Activated T-cell treated with anti-CD3 and anti-CD28 coated beads, Interleukin-2, amount 50 U/mL, for 4 hours (primary cell): ENCODE results near the gene ZNF701. TPM values are rescaled to one million over a fixed set of nuclear protein-coding genes. Genes with fewer than 3 reads are reported as not detected.
"Not testable (repeated sequence)": the region's sequence is repeated elsewhere in the genome, so short reads cannot be mapped to it uniquely, and the experiment has no call there.

ENCODE experiments used
- ATAC-seq, 2 donors: fragments of 200-7000 bp; cut with Tn5 transposase; one replicate each; pipeline ENCODE4 v1.10.0; 2021
- DNase-seq: peaks from one replicate; pipeline ENCODE4 v3.0.0-alpha.2; 2020
- H3K27me3 Mint-ChIP-seq: one replicate; pipeline ENCODE4 v1.8.0; 2021; ENCODE audit warnings: low read depth, mixed read lengths
- H3K36me3 Mint-ChIP-seq: one replicate; pipeline ENCODE4 v1.8.0; 2022; ENCODE audit warnings: mixed read lengths; ENCODE audit not compliant: insufficient read depth
- H3K4me1 Mint-ChIP-seq: one replicate; pipeline ENCODE4 v1.8.0; 2021; ENCODE audit warnings: low read depth, mixed read lengths
- H3K4me3 Mint-ChIP-seq: one replicate; pipeline ENCODE4 v1.8.0; 2021; ENCODE audit warnings: mild to moderate bottlenecking, moderate library complexity, mixed read lengths
- H3K9me3 Mint-ChIP-seq: one replicate; pipeline ENCODE4 v1.8.0; 2021; ENCODE audit warnings: mixed read lengths
- total RNA-seq, 3 donors: library from RNA; stranded (reverse); gene quantifications; one replicate each; pipeline ENCODE4 v1.2.1, GENCODE V29; 2021

Gene ZNF701
- total RNA-seq, result 10 to 100 TPM in 1 of 3 donors, 1 to 10 TPM in 2; 7.6 to 10.2 (median 8.3) TPM

DNA sequence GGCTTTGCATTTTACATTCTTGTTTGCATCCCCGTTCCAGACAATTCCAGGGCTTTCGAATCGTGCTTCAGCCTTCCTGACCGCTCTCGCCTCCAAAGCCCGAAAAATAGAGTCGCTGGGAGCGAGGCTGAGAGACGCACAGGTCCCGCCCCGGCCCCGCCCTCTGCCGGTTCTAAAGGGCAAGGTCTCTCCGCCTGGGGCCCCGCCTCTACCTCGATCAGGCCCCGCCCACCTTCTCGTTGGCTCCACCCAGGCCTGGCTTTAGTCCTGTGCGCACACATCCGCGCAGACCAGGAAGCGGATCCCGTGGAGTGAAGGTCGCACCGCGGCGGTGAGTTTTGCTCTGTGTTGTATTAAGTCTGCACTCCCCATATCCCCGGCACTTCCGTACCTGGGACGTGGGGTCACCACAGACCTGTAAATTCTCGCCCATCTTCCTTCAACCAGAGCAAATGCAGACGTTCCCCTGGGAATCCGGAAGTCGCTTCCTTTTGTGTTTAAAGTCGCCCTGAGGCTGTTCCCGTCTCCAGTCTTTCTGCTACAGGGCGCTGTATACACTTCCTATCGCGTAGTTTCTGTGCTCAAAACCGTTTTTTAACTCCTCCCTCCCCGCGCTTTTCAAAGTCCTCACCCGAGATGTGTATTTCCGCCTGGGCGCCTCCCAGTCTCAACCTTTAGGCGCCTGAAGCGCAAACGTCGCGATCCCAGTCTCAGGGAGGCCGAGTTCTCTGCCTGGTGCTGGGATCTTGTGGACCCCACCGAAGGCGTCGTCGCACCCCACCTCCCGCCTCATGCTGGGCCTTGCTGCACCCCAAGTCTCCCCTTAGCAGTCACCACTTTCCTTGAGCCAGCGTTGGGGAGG lies at the start of gene ZNF701:
Gene ZNF701, plus strand, starts transcription at position 288 of the 862 bp plus-strand sequence. CDS start 3,861 bp downstream, outside the sequence.
- Mint-ChIP-seq H3K4me3 (peak within 1 kb of the TSS; percentile 94), H3K4me1 (peaks cover 31% of the 10 kb centered on the region), H3K9me3 (peaks cover 25% of the 10 kb centered on the region), H3K36me3 (peaks cover 44% of the 10 kb centered on the region), H3K27me3 (no peaks in the 10 kb centered on the region)
- DNase-seq (peak; percentile 96), ATAC-seq (peak; percentile 100)

GRCh38 chr19:52522551-52522950 lies 47.5 kb upstream of the ZNF701 start:
- H3K27me3 Mint-ChIP-seq, result no peaks in the 10 kb centered on the region
- no peaks in the 10 kb centered on the region for H3K36me3 Mint-ChIP-seq
- H3K9me3 Mint-ChIP-seq, result peaks cover 13% of the 10 kb centered on the region
- H3K4me1 Mint-ChIP-seq, result peaks cover 3% of the 10 kb centered on the region
- no peak overlapping the region for H3K4me3 Mint-ChIP-seq
- ATAC-seq (no peak), DNase-seq (no peak)

DNA sequence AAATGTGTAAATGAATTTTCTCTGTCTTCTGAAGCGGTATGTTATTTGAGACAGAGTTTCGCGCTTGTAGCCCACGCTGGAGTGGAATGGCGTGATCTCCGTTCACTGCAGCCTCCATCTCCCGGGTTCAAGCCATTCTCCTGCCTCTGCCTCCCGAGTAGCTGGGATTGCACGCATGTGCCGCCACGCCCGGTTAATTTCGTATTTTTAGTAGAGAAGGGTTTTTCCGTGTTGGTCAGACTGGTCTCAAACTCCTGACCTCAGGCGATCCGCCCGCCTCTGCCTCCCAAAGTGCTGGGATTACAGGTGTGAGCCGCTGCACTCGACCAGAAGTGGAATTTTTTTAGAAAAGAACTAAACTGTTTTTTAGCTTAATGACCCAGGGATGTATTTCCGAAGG lies 46.0 kb upstream of the ZNF701 start:
- ATAC-seq (no peak), DNase-seq (no peak)
- no peaks in the 10 kb centered on the region for H3K36me3 Mint-ChIP-seq
- no peaks in the 10 kb centered on the region for H3K27me3 Mint-ChIP-seq
- peaks cover 13% of the 10 kb centered on the region for H3K4me1 Mint-ChIP-seq
- H3K9me3 Mint-ChIP-seq, result peaks cover 13% of the 10 kb centered on the region
- no peak overlapping the region for H3K4me3 Mint-ChIP-seq

- DNase-seq, result peak; percentile 97
- H3K4me1 Mint-ChIP-seq, result peaks cover 21% of the 10 kb centered on the region
- H3K27me3 Mint-ChIP-seq, result no peaks in the 10 kb centered on the region
- ATAC-seq, result peak; percentile 94 to 95
- H3K9me3 Mint-ChIP-seq, result peaks cover under 1% of the 10 kb centered on the region
- H3K36me3 Mint-ChIP-seq, result peaks cover 3% of the 10 kb centered on the region
- H3K4me3 Mint-ChIP-seq, result peak within 1 kb of the TSS; percentile 96
Observed at GRCh38 chr19:52527134-52527955, 42.7 kb upstream of the ZNF701 start, which contains the start of gene ZNF808. ZNF808 (plus strand) TSS chr19:52527668; CDS start chr19:52543285, 15,617 bp downstream.

DNA sequence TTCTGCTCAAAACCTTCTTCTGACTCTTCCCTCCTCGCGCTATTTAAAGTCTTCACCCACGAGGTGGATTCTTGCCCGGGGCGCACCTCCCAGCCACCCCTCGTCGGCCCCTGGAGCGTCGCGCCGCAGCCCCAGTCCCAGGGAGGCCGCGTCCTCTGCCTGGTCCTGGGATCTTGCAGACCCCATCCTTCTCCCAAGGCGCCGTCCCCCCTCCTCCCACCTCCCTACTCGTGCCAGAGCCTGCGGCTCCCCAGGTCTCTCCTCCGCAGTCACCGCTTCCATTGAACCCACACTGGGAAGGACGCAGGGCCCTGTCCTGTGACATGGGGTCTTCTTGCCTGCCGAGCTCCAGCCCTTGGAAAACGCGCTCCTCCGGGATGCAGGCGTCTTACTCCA lies 42.1 kb upstream of the ZNF701 start:
- DNase-seq (no peak), ATAC-seq (peak in 1 of 2 donors; percentile 12)
- Mint-ChIP-seq H3K9me3 (no peaks in the 10 kb centered on the region), H3K36me3 (peaks cover 6% of the 10 kb centered on the region), H3K27me3 (no peaks in the 10 kb centered on the region), H3K4me1 (peaks cover 21% of the 10 kb centered on the region), H3K4me3 (peak overlapping the region; percentile 96)

- Mint-ChIP-seq H3K4me3 (no peak overlapping the region), H3K4me1 (peaks cover 43% of the 10 kb centered on the region), H3K27me3 (no peaks in the 10 kb centered on the region), H3K36me3 (peaks cover 16% of the 10 kb centered on the region), H3K9me3 (no peaks in the 10 kb centered on the region)
- DNase-seq, result no peak
- ATAC-seq, result no peak
Observed at GRCh38 chr19:52532480-52532879, 37.6 kb upstream of the ZNF701 start.

- Mint-ChIP-seq H3K4me1 (peaks cover 36% of the 10 kb centered on the region), H3K36me3 (peaks cover 18% of the 10 kb centered on the region), H3K9me3 (no peaks in the 10 kb centered on the region), H3K27me3 (no peaks in the 10 kb centered on the region), H3K4me3 (no peak overlapping the region)
- ATAC-seq (no peak), DNase-seq (no peak)
Observed at GRCh38 chr19:52533901-52534300, 36.2 kb upstream of the ZNF701 start.

GRCh38 chr19:52535385-52535770 lies 34.7 kb upstream of the ZNF701 start:
- H3K27me3 Mint-ChIP-seq, DNase-seq, H3K9me3 Mint-ChIP-seq: not testable (repeated sequence)
- ATAC-seq, result peak; percentile 2 to 6
- Mint-ChIP-seq H3K4me3 (peak overlapping the region; percentile 91), H3K36me3 (peaks cover 23% of the 10 kb centered on the region), H3K4me1 (peaks cover 34% of the 10 kb centered on the region)

GRCh38 chr19:52535771-52536447 lies 34.2 kb upstream of the ZNF701 start:
- no peaks in the 10 kb centered on the region for H3K27me3 Mint-ChIP-seq
- peaks cover 36% of the 10 kb centered on the region for H3K4me1 Mint-ChIP-seq
- ATAC-seq, result peak; percentile 97 to 98
- peak; percentile 88 for DNase-seq
- H3K9me3 Mint-ChIP-seq, result no peaks in the 10 kb centered on the region
- peak overlapping the region; percentile 91 for H3K4me3 Mint-ChIP-seq
- peaks cover 27% of the 10 kb centered on the region for H3K36me3 Mint-ChIP-seq

GRCh38 chr19:52536448-52536800 lies 33.7 kb upstream of the ZNF701 start:
- peak; percentile 14 for DNase-seq
- ATAC-seq, result peak; percentile 34 to 35
- Mint-ChIP-seq H3K4me1 (peaks cover 36% of the 10 kb centered on the region), H3K27me3 (no peaks in the 10 kb centered on the region), H3K36me3 (peaks cover 31% of the 10 kb centered on the region), H3K4me3 (peak overlapping the region; percentile 91), H3K9me3 (no peaks in the 10 kb centered on the region)

DNA sequence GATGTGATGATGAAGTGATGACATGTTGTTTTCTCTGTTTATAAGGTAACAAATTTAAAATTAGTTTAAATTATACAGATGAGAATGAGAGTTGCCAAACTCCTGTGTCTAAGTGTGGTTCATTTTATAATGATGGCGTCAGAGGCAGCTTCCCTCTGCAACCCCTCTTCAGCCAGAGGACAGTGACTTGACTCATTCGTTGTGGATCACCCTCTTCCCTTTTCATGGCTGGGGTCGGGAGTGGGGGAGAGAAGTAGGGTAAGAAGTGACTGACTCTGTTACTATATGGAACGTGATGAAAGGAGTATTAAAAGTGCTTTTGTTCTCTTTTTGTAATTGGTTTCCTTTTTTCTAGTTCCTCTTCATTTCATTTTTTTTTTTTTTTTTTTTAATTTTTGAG lies 31.3 kb upstream of the ZNF701 start:
- ATAC-seq, H3K27me3 Mint-ChIP-seq, H3K4me3 Mint-ChIP-seq, H3K9me3 Mint-ChIP-seq, DNase-seq: not testable (repeated sequence)
- H3K4me1 Mint-ChIP-seq, result peaks cover 43% of the 10 kb centered on the region
- peaks cover 40% of the 10 kb centered on the region for H3K36me3 Mint-ChIP-seq

- not testable (repeated sequence) for DNase-seq, ATAC-seq, H3K27me3 Mint-ChIP-seq, H3K4me3 Mint-ChIP-seq
- Mint-ChIP-seq H3K36me3 (peaks cover 49% of the 10 kb centered on the region), H3K9me3 (peaks cover 11% of the 10 kb centered on the region), H3K4me1 (peaks cover 34% of the 10 kb centered on the region)
Observed at GRCh38 chr19:52541176-52541575, 28.9 kb upstream of the ZNF701 start.

- no peak for ATAC-seq
- Mint-ChIP-seq H3K4me1 (peaks cover 30% of the 10 kb centered on the region), H3K36me3 (peaks cover 51% of the 10 kb centered on the region), H3K27me3 (no peaks in the 10 kb centered on the region), H3K4me3 (no peak overlapping the region), H3K9me3 (peaks cover 11% of the 10 kb centered on the region)
- no peak for DNase-seq
Observed at GRCh38 chr19:52541608-52542007, 28.5 kb upstream of the ZNF701 start.

GRCh38 chr19:52542541-52542940 lies 27.5 kb upstream of the ZNF701 start:
- H3K27me3 Mint-ChIP-seq, DNase-seq, ATAC-seq, H3K4me3 Mint-ChIP-seq: not testable (repeated sequence)
- H3K4me1 Mint-ChIP-seq, result peaks cover 23% of the 10 kb centered on the region
- H3K9me3 Mint-ChIP-seq, result peaks cover 11% of the 10 kb centered on the region
- peaks cover 60% of the 10 kb centered on the region for H3K36me3 Mint-ChIP-seq
